GM18519 (cell line): Measurements from ENCODE around the gene ABCG1.

Experiments used
- ATAC-seq: cut with Tn5 transposase; IDR thresholded peaks from one replicate; pipeline ENCODE4 v1.9.1; 2021; ENCODE audit warnings: mild to moderate bottlenecking, moderate library complexity; ENCODE audit not compliant: unreplicated experiment, low FRiP score

Gene ABCG1

GRCh38 chr21:42264245-42265195, 45.6 kb downstream of the ABCG1 start:
- no peak for ATAC-seq

GRCh38 chr21:42265231-42265812, 46.4 kb downstream of the ABCG1 start:
- no peak for ATAC-seq

- ATAC-seq: no peak
Measured at GRCh38 chr21:42266971-42267556, 48.1 kb downstream of the ABCG1 start.

GRCh38 chr21:42269386-42269785, 50.4 kb downstream of the ABCG1 start:
- no peak for ATAC-seq

GRCh38 chr21:42271065-42271464, 52.1 kb downstream of the ABCG1 start:
- no peak for ATAC-seq

- no peak for ATAC-seq
Measured at GRCh38 chr21:42272109-42272962, 53.4 kb downstream of the ABCG1 start.

GRCh38 chr21:42272984-42273600, 54.2 kb downstream of the ABCG1 start:
- ATAC-seq: no peak

- ATAC-seq: no peak
Measured at GRCh38 chr21:42276076-42276475, 57.1 kb downstream of the ABCG1 start.

GRCh38 chr21:42276526-42277154, 57.7 kb downstream of the ABCG1 start:
- ATAC-seq: no peak

GRCh38 chr21:42277593-42277992, 58.7 kb downstream of the ABCG1 start:
- no peak for ATAC-seq

- no peak for ATAC-seq
Measured at GRCh38 chr21:42278451-42279149, 59.7 kb downstream of the ABCG1 start.

- no peak for ATAC-seq
Measured at GRCh38 chr21:42279341-42279871, 60.5 kb downstream of the ABCG1 start.

GRCh38 chr21:42279888-42280287, 60.9 kb downstream of the ABCG1 start:
- ATAC-seq: no peak

- no peak for ATAC-seq
Measured at GRCh38 chr21:42280356-42281180, 61.6 kb downstream of the ABCG1 start.

- ATAC-seq: no peak
Measured at GRCh38 chr21:42281181-42281680, 62.3 kb downstream of the ABCG1 start.

- ATAC-seq: no peak
Measured at GRCh38 chr21:42282021-42282420, 63.1 kb downstream of the ABCG1 start.

GRCh38 chr21:42282715-42283114, 63.8 kb downstream of the ABCG1 start:
- no peak for ATAC-seq
